GM12878 (cell line): Measurements from ENCODE around the gene C2orf80. TPM values are rescaled to one million over a fixed set of nuclear protein-coding genes. Genes with fewer than 3 reads are reported as not detected.

ENCODE experiments used
- ATAC-seq: fragments of 200-7000 bp; cut with Tn5 transposase; 3 replicates; pipeline ENCODE4 v1.9.1; 2020; ENCODE audit warnings: mild to moderate bottlenecking, moderate library complexity
- BruUV-seq: library from RNA; stranded (reverse); fragments of 400-500 nt; replicated peaks from 2 replicates; lab custom pipeline; 2021; lab: Mats Ljungman, UMichigan
- CTCF ChIA-PET: fragments of 300-600 bp; sonication (Branson Sonifier 250); formaldehyde crosslinking; extraction: SDS; loops from one replicate; lab custom pipeline; 2021; ENCODE audit warnings: inconsistent platforms; lab: Yijun Ruan, JAX
- POLR2A ChIA-PET: fragments of 350-600 bp; formaldehyde crosslinking; extraction: SDS; loops from one replicate; lab custom pipeline; 2021; ENCODE audit warnings: inconsistent platforms; lab: Charles Lee
- RAD21 ChIA-PET: fragments of 300-600 bp; sonication (Branson Sonifier 250); formaldehyde crosslinking; loops from one replicate; lab custom pipeline; 2023; ENCODE audit warnings: antibody characterized with exemption; ENCODE audit not compliant: unreplicated experiment; lab: Charles Lee
- SMC1A ChIA-PET: fragments of 300-600 bp; sonication (Branson Sonifier 250); formaldehyde crosslinking; loops from one replicate; lab custom pipeline; 2023; ENCODE audit not compliant: unreplicated experiment, uncharacterized antibody; lab: Charles Lee
- DNase-seq: peaks from one replicate; pipeline ENCODE4 v3.0.0-alpha.2; 2011; ENCODE audit warnings: low read depth, low spot score
- FAIRE-seq: peaks from 3 replicates; lab custom pipeline; 2011; peaks lifted over from hg19 to GRCh38; lab: Jason Lieb, UNC
- H2AFZ ChIP-seq: 2 replicates; pipeline ENCODE4 v1.6.0; 2011; ENCODE audit warnings: low read depth, low read length, control low read depth; ENCODE audit not compliant: control insufficient read depth
- H3K27ac ChIP-seq: 2 replicates; pipeline ENCODE4 v1.5.1; 2011; ENCODE audit warnings: control low read depth; ENCODE audit not compliant: control insufficient read depth, insufficient read depth
- H3K27me3 ChIP-seq, 2 experiments: replicated peaks in 1 of 2; 2 replicates each; pipeline versions ENCODE4 v1.6.0 to v1.6.1; 2011; ENCODE audit warnings: low read length in 1 of 2; ENCODE audit not compliant: control insufficient read depth in 2 of 2, insufficient read depth in 2 of 2
- H3K36me3 ChIP-seq, 2 experiments: 2 replicates each; pipeline ENCODE4 v1.5.1; 2011; ENCODE audit warnings: low read length in 1 of 2; ENCODE audit not compliant: control insufficient read depth in 2 of 2, insufficient read depth in 2 of 2
- H3K4me1 ChIP-seq: 2 replicates; pipeline ENCODE4 v1.6.1; 2011; ENCODE audit warnings: mild to moderate bottlenecking, low read length, moderate library complexity, mixed read lengths; ENCODE audit not compliant: control insufficient read depth, insufficient read depth
- H3K4me2 ChIP-seq: 2 replicates; pipeline ENCODE4 v1.6.0; 2011; ENCODE audit warnings: control low read depth; ENCODE audit not compliant: control insufficient read depth, insufficient read depth
- H3K4me3 ChIP-seq: fragments of 200-600 bp; sonication (generic); 2 replicates; pipeline ENCODE4 v1.5.1; 2016
- H3K79me2 ChIP-seq: 2 replicates; pipeline ENCODE4 v1.6.0; 2011; ENCODE audit warnings: low read length; ENCODE audit not compliant: control insufficient read depth, insufficient read depth
- H3K9ac ChIP-seq: 2 replicates; pipeline ENCODE4 v1.8.0; 2011; ENCODE audit warnings: low read length, control low read depth, mixed read lengths; ENCODE audit not compliant: control insufficient read depth, insufficient read depth
- H3K9me3 ChIP-seq: replicated peaks from 3 replicates; pipeline ENCODE4 v1.5.1; 2011; ENCODE audit warnings: mild to moderate bottlenecking, low read length; ENCODE audit not compliant: control insufficient read depth, insufficient read depth
- H4K20me1 ChIP-seq: 2 replicates; pipeline ENCODE4 v1.6.0; 2011; ENCODE audit not compliant: control insufficient read depth, insufficient read depth
- BHLHE40 ChIP-seq, 2 experiments: fragments of 450-650 bp in 1 of 2; IDR thresholded peaks; 2 replicates each; pipeline ENCODE4 v1.6.1; 2011 to 2017; ENCODE audit warnings: low read depth in 2 of 2, borderline replicate concordance in 1 of 2, improper control_type of control experiment in 1 of 2, low read length in 1 of 2, mild to moderate bottlenecking in 1 of 2
- CHD4 ChIP-seq: fragments of 200-600 bp; sonication (generic); IDR thresholded peaks from 2 replicates; pipeline ENCODE4 v1.6.1; 2016; ENCODE audit warnings: mild to moderate bottlenecking
- CREB1 ChIP-seq: IDR thresholded peaks from 2 replicates; pipeline ENCODE4 v1.6.1; 2012; ENCODE audit warnings: low read depth, mild to moderate bottlenecking, inconsistent platforms
- GABPA ChIP-seq: IDR thresholded peaks from 2 replicates; pipeline ENCODE4 v1.6.1; 2014; ENCODE audit warnings: antibody characterized with exemption, low read depth, mild to moderate bottlenecking, inconsistent platforms
- MYB ChIP-seq: fragments of 150-350 bp; IDR thresholded peaks from 2 replicates; pipeline ENCODE4 v1.6.1; 2014; ENCODE audit warnings: mild to moderate bottlenecking, low read depth, low read length, borderline replicate concordance
- NR2C1 ChIP-seq: fragments of 450-650 bp; IDR thresholded peaks from 2 replicates; pipeline ENCODE4 v1.6.1; 2017; ENCODE audit warnings: antibody characterized with exemption, mild to moderate bottlenecking, moderate library complexity
- PKNOX1 ChIP-seq: fragments of 450-650 bp; IDR thresholded peaks from 2 replicates; pipeline ENCODE4 v1.6.1; 2016; ENCODE audit warnings: mild to moderate bottlenecking
- RELB ChIP-seq: fragments of 450-650 bp; IDR thresholded peaks from 2 replicates; pipeline ENCODE4 v1.6.1; 2017; ENCODE audit warnings: low read depth, mild to moderate bottlenecking, moderate library complexity
- ZNF622 ChIP-seq: fragments of 450-650 bp; IDR thresholded peaks from 2 replicates; pipeline ENCODE4 v1.6.1; 2017; ENCODE audit warnings: mild to moderate bottlenecking, inconsistent platforms
- WGBS: methylation state at CpG from one replicate; pipeline ENCODE4 v1.1.6; 2016; ENCODE audit warnings: low lambda C conversion rate; ENCODE audit not compliant: insufficient replicate concordance, insufficient coverage; ENCODE audit errors: missing lambda C conversion rate; 5-methylcytosine and 5-hydroxymethylcytosine counted together
- in situ Hi-C: fragments of 300-500 bp; cut with MboI; formaldehyde crosslinking; loops from 9 replicates; pipeline ENCODE4 v1.14.3; 2018; ENCODE audit warnings: mixed read lengths
- intact Hi-C: fragments of 100-400 bp; cut with micrococcal nuclease; formaldehyde crosslinking; loops from one replicate; pipeline ENCODE4 v1.14.2; 2022; ENCODE audit not compliant: unreplicated experiment
- polyA plus RNA-seq, 11 experiments: library from polyadenylated mRNA; depleted of rRNA in 4 of 11; unstranded in 6 of 11; stranded (reverse) in 5 of 11; fragments of >200 nt; fragmentation: Nextera tagmentation in 4 of 11; fragmentation: Illumina TruSeq in 1 of 11; extraction: Ambion mirVana in 4 of 11; extraction: Trizol in 1 of 11; gene quantifications; 1 replicate in 1 of 11; 2 replicates in 10 of 11; pipeline versions ENCODE4 v1.2.1 to v1.2.3, GENCODE V29; 2011 to 2016; ENCODE audit warnings: inconsistent platforms in 2 of 11, missing spikeins in 2 of 11, low read depth in 1 of 11
- total RNA-seq, 4 experiments: library from RNA; depleted of rRNA in 3 of 4; stranded (reverse); fragments of >200 nt in 3 of 4; fragmentation: Illumina TruSeq in 1 of 4; extraction: Trizol in 1 of 4; gene quantifications; 2 replicates each; pipeline versions ENCODE4 v1.2.1 to v1.2.3, GENCODE V29; 2013 to 2021
- TF ChIP-seq, protein P1 (sequence below): fragments of 450-650 bp; formaldehyde crosslinking; IDR thresholded peaks from 2 replicates; pipeline ENCODE4 v1.4.0; 2020; ENCODE audit warnings: mild to moderate bottlenecking, moderate library complexity
- TF ChIP-seq, protein P2 (sequence below): fragments of 450-650 bp; IDR thresholded peaks from 2 replicates; pipeline ENCODE4 v1.6.1; 2016; ENCODE audit warnings: mild to moderate bottlenecking
- TF ChIP-seq, protein P3 (sequence below): fragments of 450-650 bp; IDR thresholded peaks from 2 replicates; pipeline ENCODE4 v1.6.1; 2017; ENCODE audit warnings: antibody characterized with exemption, mild to moderate bottlenecking, moderate library complexity

C2orf80 gene
- total and polyA plus RNA-seq, 10 of the 15 experiments (the other 5 are each of a cell fraction or from before 2014, with no cell fraction given), result not detected

DNA sequence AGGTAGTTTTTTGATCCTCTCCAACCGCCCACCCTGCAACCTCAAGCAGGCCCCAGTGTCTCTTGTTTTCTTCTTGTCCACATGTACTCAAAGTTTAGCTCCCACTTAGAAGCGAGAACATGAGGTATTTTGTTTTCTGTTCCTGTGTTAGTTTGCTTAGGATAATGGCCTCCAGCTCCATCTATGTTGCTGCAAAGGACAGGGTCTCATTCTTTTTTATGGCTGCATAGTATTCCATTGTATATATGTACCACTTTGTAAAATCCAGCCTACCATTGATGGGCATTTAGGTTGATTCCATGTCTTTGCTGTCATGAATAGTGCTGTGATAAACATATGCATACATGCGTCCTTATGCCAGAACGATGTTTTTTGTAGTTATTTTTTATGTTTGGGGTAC is 62.7 kb downstream of the C2orf80 start:
- H3K4me3 ChIP-seq, result no peak overlapping the region
- H3K79me2 ChIP-seq, result no peaks in the 10 kb centered on the region
- H3K4me2 ChIP-seq, result no peak overlapping the region
- BruUV-seq, result no TSS peak
- H3K4me1 ChIP-seq, result no peaks in the 10 kb centered on the region
- DNase-seq (no peak), FAIRE-seq (no peak), ATAC-seq (no peak)
- H3K36me3 ChIP-seq, result no peaks in the 10 kb centered on the region
- ChIA-PET RAD21 (no interaction called here), POLR2A (no interaction called here), CTCF (interaction anchor here (0.6 kb wide), 2 partner anchors 69 to 1504 kb away, joined by 3 read pairs; no protein-coding TSS in a partner anchor), SMC1A (no interaction called here)
- in situ Hi-C loops (no loop called here), intact Hi-C loops (no loop called here)
- H3K27ac ChIP-seq, result no peak overlapping the region
- no peaks in the 10 kb centered on the region; the same call in 1 of the 2 replicates for H4K20me1 ChIP-seq
- H3K9me3 ChIP-seq, result no peaks in the 10 kb centered on the region; the same call in 2 of the 3 replicates
- peaks cover 0 to 7% of the 10 kb centered on the region in 2 experiments; a peak in 1 of 4 replicates for H3K27me3 ChIP-seq
- 50% methylated on average over 4 of the region's 4 CpGs for WGBS
- H2AFZ ChIP-seq, result no peak overlapping the region
- H3K9ac ChIP-seq, result no peak overlapping the region
- TF ChIP-seq CREB1 (no peak), NR2C1 (no peak), BHLHE40 (IDR thresholded peaks at IDR 0.05; ENCODE audit: borderline replicate concordance in 1 of 2, low read depth in 2 of 2, low read length in 1 of 2) (no peak), MYB (no peak), ZNF622 (no peak), PKNOX1 (no peak), RELB (no peak), GABPA (no peak), CHD4 (no peak)
- TF ChIP-seq, protein P1, sequence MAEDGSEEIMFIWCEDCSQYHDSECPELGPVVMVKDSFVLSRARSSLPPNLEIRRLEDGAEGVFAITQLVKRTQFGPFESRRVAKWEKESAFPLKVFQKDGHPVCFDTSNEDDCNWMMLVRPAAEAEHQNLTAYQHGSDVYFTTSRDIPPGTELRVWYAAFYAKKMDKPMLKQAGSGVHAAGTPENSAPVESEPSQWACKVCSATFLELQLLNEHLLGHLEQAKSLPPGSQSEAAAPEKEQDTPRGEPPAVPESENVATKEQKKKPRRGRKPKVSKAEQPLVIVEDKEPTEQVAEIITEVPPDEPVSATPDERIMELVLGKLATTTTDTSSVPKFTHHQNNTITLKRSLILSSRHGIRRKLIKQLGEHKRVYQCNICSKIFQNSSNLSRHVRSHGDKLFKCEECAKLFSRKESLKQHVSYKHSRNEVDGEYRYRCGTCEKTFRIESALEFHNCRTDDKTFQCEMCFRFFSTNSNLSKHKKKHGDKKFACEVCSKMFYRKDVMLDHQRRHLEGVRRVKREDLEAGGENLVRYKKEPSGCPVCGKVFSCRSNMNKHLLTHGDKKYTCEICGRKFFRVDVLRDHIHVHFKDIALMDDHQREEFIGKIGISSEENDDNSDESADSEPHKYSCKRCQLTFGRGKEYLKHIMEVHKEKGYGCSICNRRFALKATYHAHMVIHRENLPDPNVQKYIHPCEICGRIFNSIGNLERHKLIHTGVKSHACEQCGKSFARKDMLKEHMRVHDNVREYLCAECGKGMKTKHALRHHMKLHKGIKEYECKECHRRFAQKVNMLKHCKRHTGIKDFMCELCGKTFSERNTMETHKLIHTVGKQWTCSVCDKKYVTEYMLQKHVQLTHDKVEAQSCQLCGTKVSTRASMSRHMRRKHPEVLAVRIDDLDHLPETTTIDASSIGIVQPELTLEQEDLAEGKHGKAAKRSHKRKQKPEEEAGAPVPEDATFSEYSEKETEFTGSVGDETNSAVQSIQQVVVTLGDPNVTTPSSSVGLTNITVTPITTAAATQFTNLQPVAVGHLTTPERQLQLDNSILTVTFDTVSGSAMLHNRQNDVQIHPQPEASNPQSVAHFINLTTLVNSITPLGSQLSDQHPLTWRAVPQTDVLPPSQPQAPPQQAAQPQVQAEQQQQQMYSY (CRISPR knock-in tag), result no peak
- TF ChIP-seq, protein P2, sequence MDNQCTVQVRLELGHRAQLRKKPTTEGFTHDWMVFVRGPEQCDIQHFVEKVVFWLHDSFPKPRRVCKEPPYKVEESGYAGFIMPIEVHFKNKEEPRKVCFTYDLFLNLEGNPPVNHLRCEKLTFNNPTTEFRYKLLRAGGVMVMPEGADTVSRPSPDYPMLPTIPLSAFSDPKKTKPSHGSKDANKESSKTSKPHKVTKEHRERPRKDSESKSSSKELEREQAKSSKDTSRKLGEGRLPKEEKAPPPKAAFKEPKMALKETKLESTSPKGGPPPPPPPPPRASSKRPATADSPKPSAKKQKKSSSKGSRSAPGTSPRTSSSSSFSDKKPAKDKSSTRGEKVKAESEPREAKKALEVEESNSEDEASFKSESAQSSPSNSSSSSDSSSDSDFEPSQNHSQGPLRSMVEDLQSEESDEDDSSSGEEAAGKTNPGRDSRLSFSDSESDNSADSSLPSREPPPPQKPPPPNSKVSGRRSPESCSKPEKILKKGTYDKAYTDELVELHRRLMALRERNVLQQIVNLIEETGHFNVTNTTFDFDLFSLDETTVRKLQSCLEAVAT, result no peak
- TF ChIP-seq, protein P3, sequence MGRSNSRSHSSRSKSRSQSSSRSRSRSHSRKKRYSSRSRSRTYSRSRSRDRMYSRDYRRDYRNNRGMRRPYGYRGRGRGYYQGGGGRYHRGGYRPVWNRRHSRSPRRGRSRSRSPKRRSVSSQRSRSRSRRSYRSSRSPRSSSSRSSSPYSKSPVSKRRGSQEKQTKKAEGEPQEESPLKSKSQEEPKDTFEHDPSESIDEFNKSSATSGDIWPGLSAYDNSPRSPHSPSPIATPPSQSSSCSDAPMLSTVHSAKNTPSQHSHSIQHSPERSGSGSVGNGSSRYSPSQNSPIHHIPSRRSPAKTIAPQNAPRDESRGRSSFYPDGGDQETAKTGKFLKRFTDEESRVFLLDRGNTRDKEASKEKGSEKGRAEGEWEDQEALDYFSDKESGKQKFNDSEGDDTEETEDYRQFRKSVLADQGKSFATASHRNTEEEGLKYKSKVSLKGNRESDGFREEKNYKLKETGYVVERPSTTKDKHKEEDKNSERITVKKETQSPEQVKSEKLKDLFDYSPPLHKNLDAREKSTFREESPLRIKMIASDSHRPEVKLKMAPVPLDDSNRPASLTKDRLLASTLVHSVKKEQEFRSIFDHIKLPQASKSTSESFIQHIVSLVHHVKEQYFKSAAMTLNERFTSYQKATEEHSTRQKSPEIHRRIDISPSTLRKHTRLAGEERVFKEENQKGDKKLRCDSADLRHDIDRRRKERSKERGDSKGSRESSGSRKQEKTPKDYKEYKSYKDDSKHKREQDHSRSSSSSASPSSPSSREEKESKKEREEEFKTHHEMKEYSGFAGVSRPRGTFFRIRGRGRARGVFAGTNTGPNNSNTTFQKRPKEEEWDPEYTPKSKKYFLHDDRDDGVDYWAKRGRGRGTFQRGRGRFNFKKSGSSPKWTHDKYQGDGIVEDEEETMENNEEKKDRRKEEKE, result no peak
